Measurements from ENCODE around the gene CDKN1B.

- TF ChIP-seq POLR2AphosphoS5 (IDR thresholded peaks at IDR 0.05; ENCODE audit: low read depth, low read length) (no peak), POLR2A (IDR thresholded peaks at IDR 0.05; ENCODE audit: low read depth, low read length) (no peak; the same call in 1 of the 2 replicates), TAF1 (IDR thresholded peaks at IDR 0.05; ENCODE audit: low read depth, low read length) (no peak)
Measured at GRCh38 chr12:12720052-12720451, 2.9 kb downstream of the CDKN1B start.

Data from GM12891 (cell line).